CD4-positive, alpha-beta T cell treated with Interleukin-15 for 1 hour (primary cell): Measurements from ENCODE around the gene HDAC10.
A peak's percentile ranks its signal among the peaks of the same experiment; 100 is the strongest.
"Not testable (repeated sequence)": the region's sequence is repeated elsewhere in the genome, so short reads cannot be mapped to it uniquely, and the experiment has no call there.

Source experiments
- DNase-seq: peaks from one replicate; pipeline ENCODE4 v3.0.0-alpha.2; 2020

The HDAC10 gene

DNA sequence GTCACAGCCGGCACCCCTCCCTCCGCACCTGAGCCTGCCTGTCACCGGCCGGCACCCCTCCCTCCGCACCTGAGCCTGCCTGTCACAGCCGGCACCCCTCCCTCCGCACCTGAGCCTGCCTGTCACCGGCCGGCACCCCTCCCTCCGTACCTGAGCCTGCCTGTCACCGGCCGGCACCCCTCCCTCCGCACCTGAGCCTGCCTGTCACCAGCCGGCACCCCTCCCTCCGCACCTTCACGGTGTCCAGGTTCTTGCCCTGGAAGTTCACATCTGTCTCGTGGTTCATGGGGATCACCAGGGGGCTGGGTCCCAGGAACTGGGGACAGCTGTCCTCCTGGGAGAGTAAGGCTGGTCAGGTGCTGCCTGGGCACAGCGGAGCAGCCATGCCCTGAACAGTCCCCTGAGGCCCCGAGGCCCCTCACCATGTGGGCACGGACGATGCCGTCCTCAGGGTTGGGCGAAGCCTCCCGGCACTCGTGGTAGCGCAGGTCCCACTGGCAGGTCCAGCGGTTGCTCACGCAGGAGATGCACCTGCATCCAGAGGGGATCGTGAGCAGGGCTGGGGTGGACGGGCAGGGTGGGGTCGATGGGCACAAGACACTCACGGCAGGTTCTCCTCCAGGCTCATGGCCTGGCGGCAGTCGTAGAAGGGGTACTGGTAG is 34.6 kb upstream of the HDAC10 start:
- DNase-seq, result no peak

GRCh38 chr22:50284479-50284878 is 33.4 kb upstream of the HDAC10 start:
- DNase-seq, result no peak

GRCh38 chr22:50283821-50284220 is 32.8 kb upstream of the HDAC10 start:
- DNase-seq, result no peak

DNA sequence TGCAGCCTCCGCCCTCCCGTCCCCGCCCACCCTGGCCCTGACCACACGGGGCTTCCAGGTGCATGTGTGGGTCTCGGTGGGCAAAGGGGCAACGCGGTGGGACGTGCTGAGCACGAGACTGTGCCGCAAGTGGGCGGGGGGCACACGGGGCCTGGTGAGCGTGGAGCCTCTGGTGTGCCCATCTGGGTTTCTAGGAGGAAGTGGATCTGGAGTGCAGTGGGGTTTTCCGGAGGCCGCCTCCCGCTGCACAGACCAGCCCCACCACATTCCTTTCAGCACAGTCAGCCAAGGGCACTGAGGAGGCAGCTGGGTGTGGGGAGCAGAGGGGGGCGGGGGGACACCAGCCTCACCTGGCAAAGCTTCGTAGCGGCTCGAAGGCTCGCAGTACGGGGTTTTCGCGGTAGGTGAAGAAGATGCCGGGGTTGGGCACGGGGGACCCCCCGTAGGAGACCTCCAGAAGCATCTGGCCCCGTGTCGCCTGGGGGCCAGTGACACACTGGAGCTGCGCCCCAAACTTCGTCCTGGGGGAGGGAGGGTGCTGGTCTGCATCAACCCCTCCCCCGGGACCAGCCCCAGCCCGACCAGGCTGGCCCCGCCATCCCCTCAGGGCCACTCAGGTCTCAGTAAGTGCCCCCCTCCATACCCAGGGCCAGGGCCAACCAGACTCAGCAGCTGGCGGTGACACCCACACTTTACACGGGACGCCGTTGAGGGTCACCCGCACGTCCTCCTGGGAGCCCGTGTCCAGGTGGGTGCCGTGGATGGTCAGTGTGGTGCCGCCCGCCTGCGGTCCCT is 31.5 kb upstream of the HDAC10 start:
- no peak for DNase-seq

DNA sequence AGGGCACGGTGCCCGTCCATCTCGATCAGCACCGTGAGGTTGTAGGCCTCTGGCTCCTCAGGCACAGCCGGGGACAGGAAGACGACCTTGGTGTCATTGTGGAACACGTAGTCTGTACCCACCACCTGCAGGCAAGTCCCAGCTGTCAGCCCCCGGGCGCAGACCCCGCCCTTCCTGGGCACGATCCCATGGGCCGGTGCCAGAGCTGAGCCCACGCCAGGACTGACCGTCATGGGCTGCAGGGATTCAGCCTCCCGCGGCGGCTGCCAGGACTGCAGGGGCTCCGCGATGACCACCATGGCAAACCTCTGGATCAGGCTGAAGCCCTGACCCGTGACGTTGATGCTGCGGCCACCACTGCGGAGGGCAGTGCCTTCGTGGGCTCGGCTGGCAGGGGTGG is 30.9 kb upstream of the HDAC10 start:
- DNase-seq, result no peak

DNA sequence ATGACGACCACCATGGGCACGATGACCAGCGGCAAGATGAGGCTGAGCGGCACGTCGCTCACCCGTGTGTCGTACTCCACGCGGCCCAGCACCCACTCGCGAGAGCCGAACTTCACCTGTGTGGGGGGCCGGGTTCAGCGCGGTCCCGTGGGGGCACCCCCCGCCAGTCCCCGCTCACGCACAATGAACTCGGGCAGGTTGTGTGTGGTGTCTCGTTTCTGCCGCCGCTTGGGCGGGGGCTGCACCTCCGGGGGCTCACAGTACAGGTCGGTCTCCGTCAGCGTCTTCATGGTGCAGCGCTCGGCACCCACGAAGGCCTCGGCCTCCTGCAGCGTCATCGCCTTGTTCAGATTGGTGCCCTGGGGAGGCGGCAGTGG is 30.3 kb upstream of the HDAC10 start:
- no peak for DNase-seq

- DNase-seq, result no peak
Measured at GRCh38 chr22:50280708-50281383, 29.8 kb upstream of the HDAC10 start.

DNA sequence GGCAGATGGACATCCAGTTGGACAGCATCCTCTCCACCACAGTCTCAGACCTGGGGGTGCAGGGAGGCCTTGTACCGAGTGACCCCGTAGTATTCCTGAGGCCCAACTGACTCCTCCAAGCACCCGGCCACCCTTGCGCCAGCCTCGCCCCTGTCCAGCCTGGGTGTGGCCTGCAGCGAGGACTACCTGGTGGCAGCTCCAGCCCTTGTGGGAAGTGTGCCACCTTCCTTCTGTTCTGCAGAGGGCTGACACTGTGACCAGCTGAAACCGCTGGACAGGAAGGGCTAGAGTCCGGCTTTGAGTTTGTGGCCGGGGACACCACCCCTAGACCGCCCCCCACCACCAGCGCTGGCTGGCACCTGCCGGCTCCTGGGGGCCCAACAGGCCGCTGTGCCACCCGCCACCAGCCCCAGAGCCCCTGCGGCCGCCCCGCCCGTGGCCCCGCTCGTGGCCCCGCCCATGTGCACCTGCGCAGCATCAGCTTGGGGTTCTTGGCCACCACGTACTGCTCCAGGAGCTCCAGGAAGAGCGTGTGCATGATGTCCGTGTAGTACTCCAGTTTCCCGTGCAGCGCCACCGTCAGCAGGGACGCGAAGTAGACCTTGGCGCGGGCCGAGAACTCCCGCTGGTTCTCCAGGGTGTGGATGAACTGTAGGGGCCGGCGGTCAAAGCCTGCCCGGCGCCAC is 29.1 kb upstream of the HDAC10 start:
- no peak for DNase-seq

DNA sequence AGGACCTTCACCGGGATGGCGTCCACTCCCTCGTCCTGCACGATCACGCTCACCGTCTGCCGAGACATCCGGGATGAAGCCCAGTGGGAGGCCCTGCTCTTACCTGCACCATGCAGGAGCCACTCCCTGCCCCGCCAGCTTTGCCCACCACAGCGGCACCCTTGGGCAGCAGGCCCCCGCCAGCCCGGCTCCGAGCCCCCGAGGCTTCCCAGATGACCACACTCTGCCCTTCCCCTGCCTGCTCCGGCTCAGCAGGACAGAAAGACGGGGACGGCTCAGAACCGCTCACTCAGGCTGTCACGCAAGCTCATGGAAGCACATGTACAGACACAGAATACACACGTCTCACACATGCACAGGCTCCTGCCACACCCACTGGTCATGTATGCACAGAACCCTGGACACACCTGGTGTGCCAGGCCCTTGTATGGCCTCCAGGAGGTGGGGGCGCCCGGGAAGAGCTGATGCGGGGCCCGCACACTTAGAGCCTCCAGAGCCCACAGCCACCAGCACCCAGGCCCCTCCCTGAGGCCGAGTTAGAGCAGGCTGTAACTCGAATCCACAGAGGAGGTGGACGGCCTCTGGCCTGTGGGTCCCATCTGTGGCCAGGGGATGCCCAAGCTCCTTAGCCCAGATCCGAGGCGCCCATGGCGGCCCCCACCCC is 28.0 kb upstream of the HDAC10 start:
- no peak for DNase-seq

DNA sequence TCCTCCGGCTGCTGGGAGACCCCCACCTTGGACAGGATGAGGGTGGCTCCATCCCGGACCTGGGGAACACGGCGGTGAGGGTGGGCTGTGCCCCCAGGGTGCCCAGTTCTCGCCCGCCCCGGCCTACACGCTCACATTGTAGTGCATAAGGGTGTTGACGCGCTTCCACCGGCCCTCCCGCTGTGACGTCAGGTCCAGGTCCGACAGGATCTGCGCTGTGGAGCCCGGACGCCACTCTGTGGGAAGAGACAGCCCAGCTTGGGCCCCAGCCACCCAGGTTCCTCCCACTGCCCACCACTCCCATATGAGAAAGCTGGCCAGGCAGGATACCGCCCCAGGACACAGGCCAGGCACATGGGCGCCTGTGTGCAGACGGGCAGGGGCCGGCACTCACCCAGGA is 27.4 kb upstream of the HDAC10 start:
- DNase-seq, result no peak

DNA sequence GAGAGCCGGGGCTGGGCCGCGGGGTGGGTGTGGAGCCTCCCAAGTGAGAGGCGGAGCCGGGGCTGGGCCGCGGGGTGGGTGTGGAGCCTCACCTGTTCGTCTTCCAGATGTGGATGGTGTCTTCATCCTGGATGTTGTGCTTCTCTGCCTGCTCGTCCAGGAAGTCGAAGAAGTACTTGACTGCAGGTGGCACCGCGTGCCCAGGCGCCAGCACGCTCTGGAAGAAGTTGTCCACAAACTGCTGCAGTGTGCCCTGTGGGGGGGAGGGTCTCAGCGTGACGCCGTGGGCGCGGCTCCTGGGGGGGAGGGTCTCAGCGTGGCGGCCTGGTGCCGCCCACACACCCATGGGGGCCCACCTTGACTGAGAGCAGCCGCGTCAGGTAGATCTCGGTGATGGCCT is 26.7 kb upstream of the HDAC10 start:
- no peak for DNase-seq

GRCh38 chr22:50276143-50276542 is 25.1 kb upstream of the HDAC10 start:
- peak; percentile 41 for DNase-seq

DNA sequence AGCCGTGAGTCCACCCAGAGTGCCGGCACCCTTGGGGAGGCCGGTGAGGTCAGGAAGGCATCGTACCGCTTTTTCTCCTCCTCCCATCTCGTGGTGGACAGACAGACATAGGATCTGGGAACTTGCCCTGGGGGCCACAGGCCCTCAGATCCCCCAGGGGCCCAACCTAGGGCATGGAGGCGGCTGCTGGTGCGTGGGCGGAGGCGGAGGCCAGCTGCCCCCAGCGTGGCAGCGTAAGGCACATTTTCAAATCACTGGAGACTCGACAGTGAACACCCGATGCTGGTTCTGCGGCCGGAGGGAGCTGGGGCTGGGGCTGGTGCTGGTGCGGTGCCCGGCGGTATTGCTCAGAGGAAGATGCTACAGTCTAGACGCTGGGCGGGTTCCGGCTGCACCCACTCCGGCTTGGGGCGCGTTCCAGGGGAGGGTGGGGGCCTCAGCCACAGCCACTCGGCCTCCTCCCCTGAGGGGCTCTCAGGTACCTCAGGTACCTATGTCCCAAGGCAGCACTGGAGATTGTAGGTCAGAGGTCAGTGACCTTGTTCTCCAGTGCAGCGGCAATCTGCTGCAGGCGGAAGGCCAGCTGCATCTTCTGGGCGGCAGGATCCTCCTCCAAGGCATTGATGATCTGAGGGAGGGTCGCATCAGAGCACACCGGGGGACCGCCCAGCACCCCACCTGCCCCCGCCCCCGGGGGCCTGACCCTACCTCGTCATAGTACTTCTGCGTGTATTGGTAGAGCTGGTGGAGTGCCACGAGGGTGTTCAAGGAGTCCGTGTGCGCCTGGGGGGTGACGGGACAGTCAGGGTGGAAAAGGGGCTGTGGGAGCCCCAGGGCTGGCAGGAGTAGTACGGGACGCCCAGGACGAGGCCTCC is 24.4 kb upstream of the HDAC10 start:
- no peak for DNase-seq

GRCh38 chr22:50274771-50275170 is 23.7 kb upstream of the HDAC10 start:
- no peak for DNase-seq

DNA sequence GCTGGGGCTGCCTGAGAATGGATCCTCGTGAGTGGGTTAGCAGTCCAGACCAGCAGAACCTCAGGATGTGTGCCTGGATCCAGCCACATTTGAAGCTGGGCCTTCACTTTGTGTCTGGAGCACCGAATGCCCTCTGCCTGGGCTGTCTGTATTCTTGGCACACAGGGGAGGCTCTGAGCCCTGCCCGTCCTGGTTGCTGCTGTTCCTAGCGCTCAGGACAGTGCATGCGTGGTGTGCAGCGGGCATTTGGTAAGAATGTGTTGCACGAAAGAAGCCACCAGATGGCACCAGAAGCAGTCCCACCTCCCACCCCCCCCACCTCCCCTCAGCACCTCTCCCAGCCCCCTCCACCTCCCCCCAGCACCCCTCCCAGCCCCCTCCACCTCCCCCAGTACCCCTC is 23.2 kb upstream of the HDAC10 start:
- peak; percentile 46 for DNase-seq

DNA sequence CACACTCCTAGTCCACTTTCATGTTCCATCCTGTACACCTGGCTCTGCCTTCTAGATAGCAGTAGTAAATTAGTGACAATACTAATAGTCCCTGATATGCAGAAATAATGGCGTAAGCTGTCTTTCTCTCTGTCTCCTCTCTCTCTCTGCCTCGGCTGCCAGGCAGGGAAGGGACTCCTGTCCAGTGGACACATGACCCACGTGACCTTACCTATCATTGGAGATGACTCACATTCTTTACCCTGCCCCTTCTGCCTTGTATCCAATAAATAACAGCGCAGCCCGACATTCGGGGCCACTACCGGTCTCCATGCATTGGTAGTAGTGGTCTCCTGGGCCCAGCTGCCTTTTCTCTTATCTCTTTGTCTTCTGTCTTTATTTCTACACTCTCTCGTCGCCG is 22.7 kb upstream of the HDAC10 start:
- DNase-seq, result not testable (repeated sequence)

- not testable (repeated sequence) for DNase-seq
Measured at GRCh38 chr22:50273352-50273751, 22.3 kb upstream of the HDAC10 start.

- no peak for DNase-seq
Measured at GRCh38 chr22:50272044-50272802, 21.2 kb upstream of the HDAC10 start.

DNA sequence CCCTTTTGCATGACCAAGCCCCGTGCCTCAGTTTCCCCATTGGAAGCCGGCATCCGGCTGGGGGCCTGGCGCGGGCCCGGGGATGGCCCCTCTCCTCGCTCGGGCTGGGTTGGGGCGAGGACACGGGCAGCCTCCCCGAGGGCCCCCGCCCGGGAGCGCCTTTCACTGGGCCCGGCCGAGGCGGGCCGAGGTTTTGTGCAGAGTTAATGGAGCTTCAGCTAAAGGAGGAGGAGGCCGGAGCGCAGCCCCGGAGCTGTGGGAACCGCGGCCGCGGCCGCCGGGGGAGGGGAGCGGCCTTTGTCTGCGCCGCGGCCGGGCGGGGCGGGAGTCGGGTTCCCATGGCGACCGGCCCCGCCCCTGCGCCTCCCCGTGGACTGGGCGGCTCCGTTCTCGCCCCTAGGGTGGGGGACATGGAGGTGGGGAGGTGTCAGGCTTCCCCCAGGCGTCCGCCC is 20.5 kb upstream of the HDAC10 start:
- DNase-seq, result peak; percentile 60

DNA sequence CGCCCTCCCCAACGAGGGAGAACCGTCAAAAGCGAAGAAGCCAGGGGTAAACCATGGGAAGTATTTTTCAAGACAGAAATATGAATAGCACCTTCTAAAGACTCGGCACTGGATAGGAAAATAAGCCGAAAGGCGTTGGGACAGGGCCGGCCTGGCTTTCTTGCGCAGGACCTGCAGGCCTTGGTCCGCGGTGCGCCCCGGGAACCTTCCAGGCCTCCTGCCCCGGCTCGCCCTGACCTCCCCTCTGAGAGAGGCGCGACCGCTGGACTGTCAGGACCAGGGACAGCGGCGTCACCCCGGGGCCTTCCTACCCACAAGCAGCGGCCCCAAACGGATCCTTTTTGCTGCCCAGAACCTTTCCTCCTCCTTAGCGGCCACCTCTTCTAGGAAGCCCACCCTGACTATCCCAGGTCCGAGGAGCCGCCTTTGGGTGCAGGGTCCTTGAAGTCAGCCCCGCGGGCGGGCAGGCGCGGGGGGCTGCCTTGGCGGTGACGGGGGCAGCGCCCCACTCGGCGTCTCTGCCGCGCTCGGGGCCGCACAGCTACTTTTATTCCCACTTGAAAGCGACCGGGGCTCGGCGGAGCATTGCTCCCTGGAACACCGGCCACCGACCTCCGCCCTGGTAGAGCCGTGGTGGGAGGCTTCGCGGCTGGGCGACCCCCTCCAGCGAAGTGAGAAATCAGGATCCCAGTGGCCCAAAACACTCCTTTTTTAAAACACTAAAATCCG is 19.8 kb upstream of the HDAC10 start:
- DNase-seq, result peak; percentile 62
